Neural progenitor cell (in vitro differentiated cells): ENCODE measurements around the gene ALX1. TPM values are rescaled to one million over a fixed set of nuclear protein-coding genes. Genes with fewer than 3 reads are reported as not detected.

Source experiments
- DNase-seq: peaks from one replicate; pipeline ENCODE4 v3.0.0-alpha.2; 2016; ENCODE audit warnings: low spot score
- H2AFZ ChIP-seq: fragments of 200-600 bp; sonication (generic); replicated peaks from 2 replicates; pipeline ENCODE4 v1.6.1; 2016; ENCODE audit warnings: antibody characterized with exemption
- H3F3A ChIP-seq: fragments of 200-600 bp; sonication (generic); 2 replicates; pipeline ENCODE4 v1.6.1; 2016; ENCODE audit warnings: antibody characterized with exemption, low read depth
- H3K27ac ChIP-seq: fragments of 200-600 bp; sonication (generic); 2 replicates; pipeline ENCODE4 v1.5.1; 2016; ENCODE audit warnings: mild to moderate bottlenecking
- H3K27me3 ChIP-seq: fragments of 200-600 bp; sonication (generic); 2 replicates; pipeline ENCODE4 v1.6.1; 2016; ENCODE audit warnings: mild to moderate bottlenecking, moderate library complexity
- H3K36me3 ChIP-seq: fragments of 200-600 bp; sonication (generic); 2 replicates; pipeline ENCODE4 v1.5.1; 2016
- H3K4me1 ChIP-seq: fragments of 200-600 bp; sonication (generic); 2 replicates; pipeline ENCODE4 v1.6.1; 2016; ENCODE audit warnings: mixed run types
- H3K4me2 ChIP-seq: fragments of 200-600 bp; sonication (generic); 2 replicates; pipeline ENCODE4 v1.6.1; 2016
- H3K4me3 ChIP-seq: fragments of 200-600 bp; sonication (generic); 2 replicates; pipeline ENCODE4 v1.5.1; 2016
- H3K79me2 ChIP-seq: fragments of 200-600 bp; sonication (generic); 2 replicates; pipeline ENCODE4 v1.6.1; 2016; ENCODE audit warnings: low read depth
- H3K9ac ChIP-seq: fragments of 200-600 bp; sonication (generic); 2 replicates; pipeline ENCODE4 v1.6.1; 2016
- H3K9me3 ChIP-seq: fragments of 200-600 bp; sonication (generic); 2 replicates; pipeline ENCODE4 v1.5.1; 2016; ENCODE audit warnings: low read depth
- H4K20me1 ChIP-seq: fragments of 200-600 bp; sonication (generic); 2 replicates; pipeline ENCODE4 v1.6.1; 2016; ENCODE audit warnings: low read depth
- H3K27ac Mint-ChIP-seq: 3 replicates; pipeline ENCODE4 v1.8.0; 2021; ENCODE audit warnings: mixed read lengths
- H3K27me3 Mint-ChIP-seq: 2 replicates; pipeline ENCODE4 v1.8.0; 2022; ENCODE audit warnings: low read depth, mild to moderate bottlenecking, inconsistent platforms, moderate library complexity, mixed read lengths; ENCODE audit not compliant: insufficient read depth
- H3K36me3 Mint-ChIP-seq: 3 replicates; pipeline ENCODE4 v1.8.0; 2021; ENCODE audit warnings: mixed read lengths
- H3K4me1 Mint-ChIP-seq: 3 replicates; pipeline ENCODE4 v1.8.0; 2021; ENCODE audit warnings: mixed read lengths
- H3K4me3 Mint-ChIP-seq: 3 replicates; pipeline ENCODE4 v1.8.0; 2021; ENCODE audit warnings: mild to moderate bottlenecking, moderate library complexity, mixed read lengths
- H3K9me3 Mint-ChIP-seq: 3 replicates; pipeline ENCODE4 v1.8.0; 2020; ENCODE audit warnings: mixed read lengths
- EZH2 ChIP-seq: fragments of 200-600 bp; sonication (generic); IDR thresholded peaks from 2 replicates; pipeline ENCODE4 v1.6.1; 2017; ENCODE audit warnings: antibody characterized with exemption, mild to moderate bottlenecking, moderate library complexity
- EZH2phosphoT487 ChIP-seq: fragments of 200-600 bp; sonication (generic); IDR thresholded peaks from 2 replicates; pipeline ENCODE4 v1.6.1; 2017; ENCODE audit warnings: antibody characterized with exemption
- total RNA-seq: library from RNA; depleted of rRNA; stranded (reverse); fragments of >200 nt; gene quantifications from 2 replicates; pipeline ENCODE4 v1.2.3, GENCODE V29; 2015; ENCODE audit warnings: low replicate concordance
- TF ChIP-seq, protein P1 (sequence below): fragments of 200-600 bp; sonication (generic); IDR thresholded peaks from 2 replicates; pipeline ENCODE4 v1.5.1; 2017; ENCODE audit warnings: antibody characterized with exemption, mild to moderate bottlenecking

The ALX1 gene
- total RNA-seq, 1 donor from 2014 or later: 5.6 TPM

DNA sequence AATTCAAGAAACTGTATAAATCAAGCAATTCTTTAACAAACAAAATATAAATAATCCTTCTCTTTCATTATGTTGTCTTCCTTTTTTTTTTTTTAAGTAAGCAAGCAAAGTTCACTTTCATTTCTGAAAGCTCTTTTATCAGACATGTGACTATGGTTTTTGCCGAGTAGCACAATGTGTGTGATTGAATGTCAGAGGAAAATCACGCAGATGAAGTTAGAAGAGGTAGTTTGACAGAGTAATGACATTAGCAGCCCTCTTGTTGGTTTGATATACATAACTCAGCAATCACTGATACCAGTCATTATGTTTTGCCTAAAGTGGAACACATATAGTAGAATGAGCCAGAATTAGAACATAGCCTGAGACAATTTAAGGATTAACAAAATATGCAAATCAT is 19.0 kb downstream of the ALX1 start:
- no peaks in the 10 kb centered on the region for H3K9me3 Mint-ChIP-seq
- H3K27me3 Mint-ChIP-seq: no peaks in the 10 kb centered on the region
- H3K79me2 ChIP-seq: no peaks in the 10 kb centered on the region
- no peak for DNase-seq
- H3K4me3 ChIP-seq: no peak overlapping the region
- H3K9ac ChIP-seq: no peak overlapping the region
- no peaks in the 10 kb centered on the region for H3K27me3 ChIP-seq
- no peak overlapping the region for H3K27ac Mint-ChIP-seq
- H3K36me3 Mint-ChIP-seq: no peaks in the 10 kb centered on the region
- TF ChIP-seq EZH2 (no peak), EZH2phosphoT487 (no peak)
- no peak overlapping the region for H3K27ac ChIP-seq
- H3K4me1 ChIP-seq: no peaks in the 10 kb centered on the region
- H3F3A ChIP-seq: no peaks in the 10 kb centered on the region
- H3K4me3 Mint-ChIP-seq: no peak overlapping the region
- H2AFZ ChIP-seq: no peak overlapping the region
- H3K9me3 ChIP-seq: no peaks in the 10 kb centered on the region
- no peak overlapping the region for H3K4me2 ChIP-seq
- no peaks in the 10 kb centered on the region for H3K4me1 Mint-ChIP-seq
- H4K20me1 ChIP-seq: no peaks in the 10 kb centered on the region
- H3K36me3 ChIP-seq: no peaks in the 10 kb centered on the region

DNA sequence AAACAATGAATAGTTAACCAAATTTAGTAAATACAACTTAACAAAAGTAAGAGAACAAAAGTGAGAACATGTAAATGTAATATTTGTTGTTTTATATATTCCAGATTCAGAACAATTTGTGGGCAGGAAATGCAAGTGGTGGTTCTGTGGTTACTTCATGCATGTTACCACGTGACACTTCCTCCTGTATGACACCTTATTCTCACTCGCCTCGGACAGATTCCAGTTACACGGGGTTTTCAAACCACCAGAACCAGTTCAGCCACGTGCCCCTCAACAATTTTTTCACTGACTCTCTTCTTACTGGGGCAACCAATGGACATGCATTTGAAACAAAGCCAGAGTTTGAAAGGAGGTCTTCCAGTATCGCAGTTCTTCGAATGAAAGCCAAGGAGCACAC is 21.0 kb downstream of the ALX1 start:
- Histone ChIP-seq H3F3A (no peaks in the 10 kb centered on the region), H2AFZ (no peak overlapping the region), H3K79me2 (no peaks in the 10 kb centered on the region), H3K4me2 (no peak overlapping the region), H3K9ac (no peak overlapping the region), H3K27ac (no peak overlapping the region), H3K4me3 (no peak overlapping the region), H3K4me1 (peaks cover 5% of the 10 kb centered on the region), H4K20me1 (no peaks in the 10 kb centered on the region), H3K36me3 (no peaks in the 10 kb centered on the region), H3K9me3 (no peaks in the 10 kb centered on the region), H3K27me3 (no peaks in the 10 kb centered on the region)
- Mint-ChIP-seq H3K9me3 (no peaks in the 10 kb centered on the region), H3K4me1 (no peaks in the 10 kb centered on the region), H3K27me3 (no peaks in the 10 kb centered on the region), H3K36me3 (no peaks in the 10 kb centered on the region), H3K27ac (no peak overlapping the region), H3K4me3 (no peak overlapping the region)
- TF ChIP-seq, protein P1, sequence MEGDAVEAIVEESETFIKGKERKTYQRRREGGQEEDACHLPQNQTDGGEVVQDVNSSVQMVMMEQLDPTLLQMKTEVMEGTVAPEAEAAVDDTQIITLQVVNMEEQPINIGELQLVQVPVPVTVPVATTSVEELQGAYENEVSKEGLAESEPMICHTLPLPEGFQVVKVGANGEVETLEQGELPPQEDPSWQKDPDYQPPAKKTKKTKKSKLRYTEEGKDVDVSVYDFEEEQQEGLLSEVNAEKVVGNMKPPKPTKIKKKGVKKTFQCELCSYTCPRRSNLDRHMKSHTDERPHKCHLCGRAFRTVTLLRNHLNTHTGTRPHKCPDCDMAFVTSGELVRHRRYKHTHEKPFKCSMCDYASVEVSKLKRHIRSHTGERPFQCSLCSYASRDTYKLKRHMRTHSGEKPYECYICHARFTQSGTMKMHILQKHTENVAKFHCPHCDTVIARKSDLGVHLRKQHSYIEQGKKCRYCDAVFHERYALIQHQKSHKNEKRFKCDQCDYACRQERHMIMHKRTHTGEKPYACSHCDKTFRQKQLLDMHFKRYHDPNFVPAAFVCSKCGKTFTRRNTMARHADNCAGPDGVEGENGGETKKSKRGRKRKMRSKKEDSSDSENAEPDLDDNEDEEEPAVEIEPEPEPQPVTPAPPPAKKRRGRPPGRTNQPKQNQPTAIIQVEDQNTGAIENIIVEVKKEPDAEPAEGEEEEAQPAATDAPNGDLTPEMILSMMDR: no peak
- TF ChIP-seq EZH2phosphoT487 (no peak), EZH2 (no peak)
- DNase-seq: no peak

DNA sequence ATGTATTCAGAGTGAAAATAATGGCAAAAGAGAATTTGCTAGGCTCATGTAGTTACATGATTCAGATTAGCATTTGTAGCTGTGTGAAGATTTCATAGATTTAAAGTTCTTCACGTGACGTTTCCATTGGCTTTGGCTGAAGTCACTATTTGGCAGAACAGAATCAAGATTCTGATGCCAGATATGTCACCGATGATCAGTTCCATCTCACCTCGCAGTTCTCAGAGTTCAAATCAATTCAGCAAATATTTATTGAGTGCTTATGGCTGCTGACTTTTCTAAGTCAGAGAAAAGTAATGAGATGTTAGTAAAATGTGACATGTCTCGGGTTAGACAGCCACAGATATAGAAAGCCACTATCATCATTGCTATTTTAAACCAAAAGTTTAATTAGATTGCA is 28.4 kb downstream of the ALX1 start:
- Histone ChIP-seq H3K4me2 (no peak overlapping the region), H3K4me3 (no peak overlapping the region), H3K27me3 (no peaks in the 10 kb centered on the region), H3K36me3 (no peaks in the 10 kb centered on the region), H3K9me3 (no peaks in the 10 kb centered on the region), H3K79me2 (no peaks in the 10 kb centered on the region), H4K20me1 (no peaks in the 10 kb centered on the region), H2AFZ (no peak overlapping the region), H3F3A (no peaks in the 10 kb centered on the region), H3K9ac (no peak overlapping the region), H3K4me1 (peaks cover 6% of the 10 kb centered on the region), H3K27ac (no peak overlapping the region)
- H3K27me3 Mint-ChIP-seq: no peaks in the 10 kb centered on the region
- H3K36me3 Mint-ChIP-seq: no peaks in the 10 kb centered on the region
- TF ChIP-seq EZH2: no peak
- TF ChIP-seq EZH2phosphoT487: no peak
- TF ChIP-seq, protein P1: no peak
- H3K9me3 Mint-ChIP-seq: no peaks in the 10 kb centered on the region
- H3K4me1 Mint-ChIP-seq: no peaks in the 10 kb centered on the region
- no peak overlapping the region for H3K27ac Mint-ChIP-seq
- H3K4me3 Mint-ChIP-seq: no peak overlapping the region
- DNase-seq: no peak

DNA sequence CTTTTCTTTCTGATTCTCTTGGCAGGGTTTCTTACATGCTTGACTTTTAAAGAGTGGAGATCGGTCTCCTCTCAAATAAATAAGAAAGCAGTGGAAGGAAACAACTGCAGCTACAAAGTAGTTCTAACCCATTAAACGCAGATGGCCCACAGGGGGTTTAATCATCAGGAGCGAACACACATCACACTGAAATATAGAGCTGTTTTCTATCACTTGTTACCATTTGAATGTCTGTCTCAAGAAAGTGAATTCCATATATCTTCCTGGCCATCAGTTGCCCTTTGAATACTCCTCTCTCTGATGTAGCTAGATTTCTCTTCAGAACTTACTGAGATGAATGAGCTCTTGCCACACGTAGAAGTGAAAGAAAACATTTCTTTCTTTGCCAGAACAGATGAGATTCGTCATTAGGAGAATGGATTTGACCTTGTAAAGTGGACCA is 29.1 kb downstream of the ALX1 start:
- no peak overlapping the region for H3K27ac Mint-ChIP-seq
- no peaks in the 10 kb centered on the region for H3K27me3 ChIP-seq
- H3K9me3 ChIP-seq: no peaks in the 10 kb centered on the region
- no peak for DNase-seq
- no peaks in the 10 kb centered on the region for H4K20me1 ChIP-seq
- H3K4me1 Mint-ChIP-seq: no peaks in the 10 kb centered on the region
- peaks cover 6% of the 10 kb centered on the region for H3K4me1 ChIP-seq
- no peak overlapping the region for H3K9ac ChIP-seq
- no peaks in the 10 kb centered on the region for H3K79me2 ChIP-seq
- H2AFZ ChIP-seq: peak overlapping the region; percentile 43
- no peak for TF ChIP-seq EZH2
- TF ChIP-seq, protein P1: no peak
- no peak for TF ChIP-seq EZH2phosphoT487
- H3K36me3 Mint-ChIP-seq: no peaks in the 10 kb centered on the region
- H3K4me3 ChIP-seq: no peak overlapping the region
- H3K36me3 ChIP-seq: no peaks in the 10 kb centered on the region
- H3K4me2 ChIP-seq: no peak overlapping the region
- H3F3A ChIP-seq: no peaks in the 10 kb centered on the region
- no peaks in the 10 kb centered on the region for H3K27me3 Mint-ChIP-seq
- H3K27ac ChIP-seq: no peak overlapping the region
- H3K4me3 Mint-ChIP-seq: no peak overlapping the region
- no peaks in the 10 kb centered on the region for H3K9me3 Mint-ChIP-seq
